Fibroblast of skin of left quadriceps (primary cell): ENCODE results near the gene KCNQ2.

Experiments
- DNase-seq, 2 experiments: peaks; one replicate each; pipeline ENCODE4 v3.0.0-alpha.2; 2013; ENCODE audit warnings: low read depth in 2 of 2

Gene KCNQ2

DNA sequence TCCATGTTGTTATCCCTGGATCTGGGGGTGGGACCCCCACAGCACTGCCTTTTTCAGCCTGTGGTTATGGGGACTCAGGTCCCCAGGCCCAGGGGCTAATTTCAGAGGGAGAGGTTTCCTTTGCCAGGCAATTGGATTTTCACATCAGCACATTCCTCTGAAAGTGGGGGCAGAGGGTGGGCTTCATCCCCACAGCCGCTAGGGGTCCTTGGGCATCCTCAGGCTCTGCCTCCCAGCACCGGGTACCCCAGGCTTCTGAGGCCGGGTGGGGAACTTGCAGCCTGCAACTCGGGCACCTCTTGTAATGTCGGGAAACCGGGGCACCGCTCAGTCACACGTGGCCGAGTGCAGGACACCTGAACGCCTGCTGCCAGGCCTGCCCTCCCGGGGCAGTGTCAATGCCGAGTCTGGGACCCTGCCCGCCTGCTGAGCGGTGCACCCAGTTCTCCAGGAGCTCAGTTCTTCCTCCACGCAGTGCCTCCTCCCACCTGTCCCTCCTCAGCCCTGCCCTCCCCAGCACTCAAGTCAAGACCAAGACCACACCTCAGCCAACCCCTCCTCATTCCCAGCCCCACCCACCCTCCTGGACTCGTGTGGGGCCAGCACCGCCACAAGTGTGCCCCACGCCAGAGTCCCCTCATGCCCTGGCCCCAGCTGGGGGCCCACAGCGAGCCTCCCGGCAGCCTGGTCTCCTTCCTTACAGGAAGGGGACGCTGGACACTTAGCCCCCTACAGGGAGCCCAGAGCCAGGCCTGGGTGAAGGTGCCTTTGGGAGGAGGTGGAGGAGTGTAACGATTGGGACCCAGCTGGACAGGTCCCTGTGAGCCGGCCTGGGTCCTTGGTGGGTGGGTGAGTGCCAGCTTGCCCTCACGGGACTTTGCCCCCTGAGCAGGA is 102.5 kb downstream of the KCNQ2 start:
- DNase-seq: no peak

- DNase-seq: no peak
Measured at GRCh38 chr20:63369024-63369530, 103.4 kb downstream of the KCNQ2 start.

DNA sequence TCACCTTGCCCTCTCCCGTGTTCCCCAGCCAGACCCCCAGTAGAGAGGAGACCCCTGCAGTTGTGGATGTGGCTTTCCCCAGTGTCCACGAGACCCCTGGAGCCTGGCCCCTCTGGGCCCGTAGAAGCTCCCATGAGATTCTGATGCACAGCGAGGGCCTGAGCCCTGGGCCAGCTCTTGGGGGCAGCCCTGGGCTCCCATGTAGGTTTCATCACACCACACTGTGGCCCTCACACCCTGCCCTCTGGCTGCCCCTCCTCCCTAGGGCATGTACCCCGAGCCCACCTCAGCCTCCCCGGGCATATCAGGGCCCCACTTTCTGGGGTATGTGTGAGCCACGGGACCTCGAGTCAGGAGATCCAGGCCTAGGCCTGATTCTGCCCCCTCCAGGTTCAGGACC is 104.3 kb downstream of the KCNQ2 start:
- no peak for DNase-seq

- DNase-seq: no peak
Measured at GRCh38 chr20:63367446-63368055, 104.9 kb downstream of the KCNQ2 start.

DNA sequence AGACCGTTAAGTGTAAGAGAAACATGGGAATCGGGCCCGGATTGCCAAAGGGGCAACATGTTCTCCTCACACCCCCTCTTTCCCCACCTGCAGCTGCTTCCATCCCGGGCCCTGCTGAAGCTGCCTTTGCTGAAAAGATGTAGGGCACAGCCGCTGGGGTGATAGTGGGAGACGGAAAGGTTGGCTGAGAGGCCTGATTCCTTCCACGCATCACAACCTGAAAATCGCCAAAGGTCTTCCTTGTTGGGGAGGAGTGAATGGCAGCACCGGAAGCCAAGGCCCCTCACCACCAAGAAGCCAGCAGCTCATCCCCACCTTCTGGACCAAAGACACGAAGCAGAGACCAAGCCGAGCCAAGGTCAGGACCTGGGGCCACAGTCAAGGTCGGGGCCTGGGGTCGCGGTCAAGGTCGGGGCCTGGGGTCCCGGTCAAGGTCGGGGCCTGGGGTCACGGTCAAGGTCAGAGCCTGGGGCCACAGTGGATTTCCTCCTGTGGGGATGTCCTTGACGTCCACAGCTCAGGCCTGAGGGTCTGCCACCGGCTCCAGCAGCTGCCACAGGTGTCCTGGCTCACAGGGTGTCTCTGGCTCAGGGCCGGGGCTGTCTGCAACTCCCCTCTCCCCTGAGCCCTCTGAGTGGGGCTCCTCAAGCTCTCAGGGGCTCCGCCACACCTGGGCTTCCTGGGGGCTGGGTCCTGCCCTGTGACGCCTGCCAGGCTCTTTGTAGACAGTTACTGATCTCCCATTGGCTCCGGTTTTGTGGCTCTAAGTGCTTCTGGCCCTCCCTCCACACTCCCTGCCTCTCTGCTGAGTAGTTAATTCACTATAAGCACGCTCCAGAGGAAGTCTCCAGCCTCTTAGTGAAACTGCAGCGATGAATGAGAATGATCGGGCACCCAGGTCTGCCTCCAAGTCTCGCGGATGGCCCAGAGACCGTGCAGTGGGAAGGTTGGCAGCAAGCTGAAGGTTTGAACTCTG is 105.8 kb downstream of the KCNQ2 start:
- DNase-seq: no peak

DNA sequence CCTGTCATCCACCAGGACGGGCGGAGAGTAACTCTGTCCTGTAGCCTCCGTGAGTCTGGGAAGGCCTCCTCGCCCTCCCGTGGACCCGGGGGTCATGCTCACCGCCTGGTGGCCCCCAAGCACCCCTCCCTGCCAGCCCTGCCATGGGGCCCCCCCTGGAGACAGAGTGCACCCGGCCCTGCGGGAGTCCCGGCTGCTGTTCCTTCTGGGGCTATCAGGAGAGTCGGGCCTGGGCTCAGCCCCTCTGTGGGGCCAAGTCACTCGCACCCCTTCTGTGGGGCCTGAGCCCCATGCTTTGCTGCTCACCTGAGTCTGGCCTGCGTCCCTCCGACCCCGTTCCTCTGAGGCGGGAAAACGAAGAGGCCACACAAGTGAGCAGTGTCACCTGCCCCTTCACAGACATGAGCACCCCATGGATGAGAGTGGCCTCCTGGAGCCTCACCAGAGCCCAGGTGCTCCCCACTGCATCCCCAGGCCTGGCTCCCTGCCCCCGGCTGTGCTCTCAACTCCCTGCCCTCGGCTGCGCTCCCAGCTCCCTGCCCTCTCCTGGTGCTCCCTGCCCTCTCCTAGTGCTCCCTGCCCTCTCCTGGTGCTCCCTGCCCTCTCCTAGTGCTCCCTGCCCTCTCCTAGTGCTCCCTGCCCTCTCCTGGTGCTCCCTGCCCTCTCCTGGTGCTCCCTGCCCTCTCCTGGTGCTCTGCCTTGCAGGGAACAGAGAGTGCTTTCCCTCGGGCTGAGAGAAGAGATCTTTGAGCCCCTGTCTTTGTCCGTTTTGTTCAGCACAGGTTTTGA is 106.7 kb downstream of the KCNQ2 start:
- no peak for DNase-seq

- no peak for DNase-seq
Measured at GRCh38 chr20:63364801-63365585, 107.5 kb downstream of the KCNQ2 start.

DNA sequence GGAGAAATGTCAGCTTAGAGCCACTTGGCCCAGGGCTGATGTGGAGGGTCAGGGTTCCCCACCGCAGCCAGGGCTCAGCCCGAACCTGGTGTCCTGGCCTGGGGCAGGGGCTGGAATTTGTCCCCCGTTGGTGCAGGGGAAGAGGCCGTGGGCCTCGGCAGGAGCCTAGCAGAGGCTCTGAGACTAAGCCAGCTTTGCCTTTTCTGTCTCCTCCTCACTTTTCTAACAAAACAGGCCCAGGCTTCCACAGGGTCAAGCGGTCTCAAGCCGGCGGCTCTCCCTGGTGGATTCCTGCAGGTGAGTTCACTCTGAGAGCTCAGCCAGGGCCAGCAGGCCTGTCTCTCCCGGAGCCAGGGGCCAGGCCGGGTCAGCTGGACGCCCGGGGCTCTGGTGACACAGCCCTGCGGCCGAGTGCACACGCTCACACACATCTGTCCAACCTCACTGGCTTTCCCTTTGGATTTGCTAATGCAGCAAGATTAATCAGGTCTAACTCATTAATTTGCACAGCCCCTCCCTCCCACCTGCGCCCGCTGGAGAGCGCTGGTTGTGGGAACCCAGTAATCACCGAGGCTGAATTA is 108.4 kb downstream of the KCNQ2 start:
- no peak for DNase-seq

GRCh38 chr20:63363013-63363957 is 109.2 kb downstream of the KCNQ2 start:
- DNase-seq: no peak

- DNase-seq: no peak
Measured at GRCh38 chr20:63362436-63363009, 109.9 kb downstream of the KCNQ2 start.

- DNase-seq: no peak
Measured at GRCh38 chr20:63361519-63362435, 110.7 kb downstream of the KCNQ2 start.

- no peak for DNase-seq
Measured at GRCh38 chr20:63360850-63361518, 111.5 kb downstream of the KCNQ2 start, which contains the start of gene CHRNA4. TSS of gene CHRNA4 (minus strand) at chr20:63361349. CDS start at chr20:63361165, 184 bp downstream.

DNA sequence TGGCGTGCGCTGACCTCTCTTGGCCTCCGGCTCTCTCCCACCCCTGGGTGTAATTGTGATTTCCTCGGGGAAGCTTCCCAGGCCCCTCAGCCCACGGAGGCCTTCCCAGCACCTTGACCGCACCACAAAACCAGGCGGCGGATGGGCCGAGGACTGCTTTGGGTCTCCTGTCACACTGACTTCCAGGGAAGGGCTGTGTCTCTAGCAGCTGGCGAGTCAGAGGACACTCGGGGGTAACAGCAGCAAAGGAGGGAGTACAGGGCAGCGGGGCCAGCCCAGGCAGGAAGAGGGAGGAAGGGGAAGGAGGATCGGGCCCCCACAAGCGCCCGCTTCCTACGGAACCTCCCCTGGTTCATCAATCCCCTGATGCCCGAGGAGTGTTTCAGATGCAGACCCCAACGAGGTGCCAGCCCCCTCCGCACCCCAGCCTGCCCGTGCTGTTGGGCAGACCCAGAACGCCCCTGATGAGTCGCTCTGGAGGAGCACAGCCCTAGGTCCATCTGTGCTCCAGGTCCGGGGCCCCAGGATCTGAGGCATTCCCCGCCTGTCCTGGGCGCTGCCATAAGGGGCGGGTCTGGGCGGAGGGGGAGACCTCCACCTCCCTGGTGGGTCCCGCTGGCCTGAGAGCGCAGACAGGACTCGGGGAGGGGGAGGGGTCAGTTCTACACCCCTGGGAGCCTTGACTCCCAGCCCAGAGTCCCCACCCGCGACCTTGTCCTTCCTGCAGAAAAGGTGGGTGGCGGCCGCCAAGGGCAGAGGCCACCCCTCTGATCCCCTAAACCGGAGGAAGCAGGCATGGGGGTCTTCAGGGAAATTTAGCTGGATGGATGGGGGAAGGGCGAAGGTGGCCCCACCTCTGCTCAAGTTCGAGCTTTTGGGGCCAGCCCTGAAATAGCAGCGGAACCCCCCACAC is 112.3 kb downstream of the KCNQ2 start:
- DNase-seq: no peak

GRCh38 chr20:63359164-63359934 is 113.1 kb downstream of the KCNQ2 start:
- DNase-seq: no peak
